ENCODE measurements around the gene NCAM2.

- no peak for TF ChIP-seq POLR2A (IDR thresholded peaks at IDR 0.05; ENCODE audit: low read depth, low read length)
- TF ChIP-seq TAF1 (IDR thresholded peaks at IDR 0.05; ENCODE audit: low read depth, low read length): no peak
- TF ChIP-seq POLR2AphosphoS5 (IDR thresholded peaks at IDR 0.05; ENCODE audit: low read depth, low read length): no peak
- no peak for TF ChIP-seq SPI1 (IDR thresholded peaks at IDR 0.05; ENCODE audit: low read depth, low read length)
Measured at GRCh38 chr21:21457077-21457476, 458.9 kb downstream of the NCAM2 start.

Measured in GM12891 (cell line).